Brain microvascular endothelial cell (primary cell): ENCODE results near the gene VWA2.

Source experiments
- DNase-seq: peaks from one replicate; pipeline ENCODE4 v3.0.0-alpha.2; 2020
- H3K27ac ChIP-seq: fragments of 250-450 bp; sonication (Bioruptor Pico); 2 replicates; pipeline ENCODE4 v1.5.1; 2020; ENCODE audit warnings: mild to moderate bottlenecking, moderate library complexity
- H3K27me3 ChIP-seq: fragments of 250-450 bp; sonication (Bioruptor Pico); replicated peaks from 2 replicates; pipeline ENCODE4 v1.5.1; 2020; ENCODE audit warnings: mild to moderate bottlenecking
- H3K36me3 ChIP-seq: fragments of 250-450 bp; sonication (Bioruptor Pico); replicated peaks from 2 replicates; pipeline ENCODE4 v1.5.1; 2020; ENCODE audit warnings: mild to moderate bottlenecking
- H3K4me3 ChIP-seq: 2 replicates; pipeline ENCODE4 v1.5.1; 2011; ENCODE audit warnings: low read depth, mild to moderate bottlenecking, control low read depth, low read length, moderate library complexity
- CTCF ChIP-seq: IDR thresholded peaks from 2 replicates; pipeline ENCODE4 v1.5.1; 2011; ENCODE audit warnings: low read depth, mild to moderate bottlenecking, moderate library complexity, low read length, control low read depth, inconsistent platforms; ENCODE audit errors: missing control alignments
- in situ Hi-C: cut with HindIII; loops from 2 replicates; pipeline ENCODE4 v1.10.0; 2017; ENCODE audit warnings: low sequenced_read_pairs, low pct_ligation_motif_present

VWA2 gene

GRCh38 chr10:114239117-114239993, at the start of gene VWA2:
VWA2 (plus strand) TSS chr10:114239254; CDS start chr10:114248714, 9,460 bp downstream.
- H3K27ac ChIP-seq: no peak within 1 kb of the TSS
- H3K4me3 ChIP-seq: no peak within 1 kb of the TSS
- no peak for DNase-seq
- H3K36me3 ChIP-seq: no peaks in the 10 kb centered on the region
- in situ Hi-C loops: no loop called here
- no peak for TF ChIP-seq CTCF
- peaks cover 60% of the 10 kb centered on the region for H3K27me3 ChIP-seq

- no peak overlapping the region for H3K4me3 ChIP-seq
- H3K27me3 ChIP-seq: no peaks in the 10 kb centered on the region
- H3K27ac ChIP-seq: no peak overlapping the region
- in situ Hi-C loops: no loop called here
- DNase-seq: no peak
- no peak for TF ChIP-seq CTCF
- no peaks in the 10 kb centered on the region for H3K36me3 ChIP-seq
Observed at GRCh38 chr10:114189700-114190099, 49.4 kb upstream of the VWA2 start.

- DNase-seq: no peak
Observed at GRCh38 chr10:114195079-114195478, 44.0 kb upstream of the VWA2 start.

GRCh38 chr10:114199239-114199638, 39.8 kb upstream of the VWA2 start:
- no peak for TF ChIP-seq CTCF
- no peak for DNase-seq
- in situ Hi-C loops: no loop called here
- Histone ChIP-seq H3K27me3 (no peaks in the 10 kb centered on the region), H3K4me3 (no peak overlapping the region), H3K36me3 (no peaks in the 10 kb centered on the region), H3K27ac (no peak overlapping the region)

More at GRCh38 chr10:114195079-114195478, 44.0 kb upstream of the VWA2 start:
- TF ChIP-seq CTCF: no peak
- H3K27ac ChIP-seq: no peak overlapping the region
- in situ Hi-C loops: no loop called here
- H3K27me3 ChIP-seq: no peaks in the 10 kb centered on the region
- H3K4me3 ChIP-seq: no peak overlapping the region
- H3K36me3 ChIP-seq: no peaks in the 10 kb centered on the region

GRCh38 chr10:114202812-114203211, 36.2 kb upstream of the VWA2 start:
- Histone ChIP-seq H3K4me3 (no peak overlapping the region), H3K36me3 (no peaks in the 10 kb centered on the region), H3K27ac (no peak overlapping the region), H3K27me3 (no peaks in the 10 kb centered on the region)
- in situ Hi-C loops: no loop called here
- TF ChIP-seq CTCF: no peak
- no peak for DNase-seq
